GM19397 (cell line): ENCODE measurements around the gene TRABD.
"Not testable (repeated sequence)": the region's sequence is repeated elsewhere in the genome, so short reads cannot be mapped to it uniquely, and the experiment has no call there.

Source experiments
- ATAC-seq: cut with Tn5 transposase; IDR thresholded peaks from one replicate; pipeline ENCODE4 v1.9.1; 2021; ENCODE audit warnings: mild to moderate bottlenecking, moderate library complexity; ENCODE audit not compliant: unreplicated experiment

TRABD gene

GRCh38 chr22:50185375-50186087 is at the start of gene TRABD:
Gene TRABD (plus strand): TSS chr22:50185913. CDS start chr22:50193061, 7,148 bp downstream.
- ATAC-seq = peak; percentile 35

- no peak for ATAC-seq
Measured at GRCh38 chr22:50136581-50137015, 49.1 kb upstream of the TRABD start.

- not testable (repeated sequence) for ATAC-seq
Measured at GRCh38 chr22:50137277-50137676, 48.4 kb upstream of the TRABD start.

- ATAC-seq = no peak
Measured at GRCh38 chr22:50138041-50138440, 47.7 kb upstream of the TRABD start.

GRCh38 chr22:50138988-50139387 is 46.7 kb upstream of the TRABD start:
- ATAC-seq = no peak

GRCh38 chr22:50139843-50140415 is 45.8 kb upstream of the TRABD start:
- ATAC-seq = no peak

GRCh38 chr22:50140615-50141014 is 45.1 kb upstream of the TRABD start:
- no peak for ATAC-seq

GRCh38 chr22:50141462-50141861 is 44.3 kb upstream of the TRABD start:
- no peak for ATAC-seq

- no peak for ATAC-seq
Measured at GRCh38 chr22:50141891-50142363, 43.8 kb upstream of the TRABD start.

GRCh38 chr22:50143096-50143495 is 42.6 kb upstream of the TRABD start:
- no peak for ATAC-seq

- no peak for ATAC-seq
Measured at GRCh38 chr22:50144005-50144614, 41.6 kb upstream of the TRABD start.

- ATAC-seq = no peak
Measured at GRCh38 chr22:50145721-50146438, 39.8 kb upstream of the TRABD start.

GRCh38 chr22:50146439-50147238 is 39.1 kb upstream of the TRABD start:
- ATAC-seq = no peak

- not testable (repeated sequence) for ATAC-seq
Measured at GRCh38 chr22:50147258-50148165, 38.2 kb upstream of the TRABD start.

GRCh38 chr22:50148166-50148500 is 37.6 kb upstream of the TRABD start:
- ATAC-seq = no peak

- ATAC-seq = no peak
Measured at GRCh38 chr22:50148991-50149721, 36.6 kb upstream of the TRABD start.

GRCh38 chr22:50150161-50151129 is 35.3 kb upstream of the TRABD start:
- no peak for ATAC-seq
